ENCODE data around the gene CSTPP1.

DNA sequence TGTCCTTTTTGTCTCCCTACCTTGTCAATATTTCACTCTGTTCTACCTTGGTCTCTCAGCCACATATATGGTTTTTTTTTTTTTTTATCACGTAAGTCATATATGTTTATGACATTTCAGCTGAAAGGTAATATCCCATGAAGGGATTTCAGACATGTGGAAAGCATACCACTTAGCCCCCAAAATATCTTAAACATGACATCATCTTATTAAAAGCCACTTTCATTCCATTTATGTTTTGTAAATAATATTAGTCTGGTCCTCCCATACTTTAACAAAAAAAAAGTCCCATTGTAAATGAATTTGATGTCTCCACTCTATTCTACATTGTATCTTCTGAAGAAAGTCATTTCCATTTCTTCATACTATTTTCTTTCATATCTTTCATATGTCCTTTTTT, 85.4 kb downstream of the CSTPP1 start:
- TF ChIP-seq CTCF (IDR thresholded peaks at IDR 0.05; ENCODE audit: insufficient read depth, low read length, poor library complexity, severe bottlenecking): no peak
- TF ChIP-seq EZH2phosphoT487 (conservative IDR thresholded peaks at IDR 0.05; ENCODE audit: low read length): no peak
